ENCODE results near the gene UBE2I.

The UBE2I gene

DNA sequence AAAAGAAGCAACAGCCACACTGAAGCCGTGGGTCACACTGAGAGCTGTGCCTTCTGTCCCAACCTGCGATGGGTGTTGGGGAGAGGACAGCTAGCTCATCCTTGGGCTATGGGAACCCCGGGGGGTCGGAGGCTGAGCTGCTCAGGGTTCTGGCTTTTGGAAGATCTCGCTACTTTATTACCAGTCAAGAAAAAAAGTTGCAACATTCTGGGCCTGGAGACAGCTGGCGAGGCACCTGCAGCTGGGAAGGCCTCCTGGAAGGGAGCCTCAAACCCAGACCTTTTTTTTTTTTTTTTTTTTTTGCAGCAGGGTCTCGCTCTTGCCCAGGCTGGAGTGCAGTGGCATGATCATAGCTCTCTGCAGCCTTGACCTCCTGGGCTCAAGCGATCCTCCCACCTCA, 28.7 kb upstream of the UBE2I start:
- TF ChIP-seq, protein P1, sequence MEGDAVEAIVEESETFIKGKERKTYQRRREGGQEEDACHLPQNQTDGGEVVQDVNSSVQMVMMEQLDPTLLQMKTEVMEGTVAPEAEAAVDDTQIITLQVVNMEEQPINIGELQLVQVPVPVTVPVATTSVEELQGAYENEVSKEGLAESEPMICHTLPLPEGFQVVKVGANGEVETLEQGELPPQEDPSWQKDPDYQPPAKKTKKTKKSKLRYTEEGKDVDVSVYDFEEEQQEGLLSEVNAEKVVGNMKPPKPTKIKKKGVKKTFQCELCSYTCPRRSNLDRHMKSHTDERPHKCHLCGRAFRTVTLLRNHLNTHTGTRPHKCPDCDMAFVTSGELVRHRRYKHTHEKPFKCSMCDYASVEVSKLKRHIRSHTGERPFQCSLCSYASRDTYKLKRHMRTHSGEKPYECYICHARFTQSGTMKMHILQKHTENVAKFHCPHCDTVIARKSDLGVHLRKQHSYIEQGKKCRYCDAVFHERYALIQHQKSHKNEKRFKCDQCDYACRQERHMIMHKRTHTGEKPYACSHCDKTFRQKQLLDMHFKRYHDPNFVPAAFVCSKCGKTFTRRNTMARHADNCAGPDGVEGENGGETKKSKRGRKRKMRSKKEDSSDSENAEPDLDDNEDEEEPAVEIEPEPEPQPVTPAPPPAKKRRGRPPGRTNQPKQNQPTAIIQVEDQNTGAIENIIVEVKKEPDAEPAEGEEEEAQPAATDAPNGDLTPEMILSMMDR (IDR thresholded peaks at IDR 0.05; ENCODE audit: insufficient read depth, low read length): no peak
- no peak for TF ChIP-seq SPI1 (IDR thresholded peaks at IDR 0.05; ENCODE audit: borderline replicate concordance, low read depth)
- TF ChIP-seq, protein P2, sequence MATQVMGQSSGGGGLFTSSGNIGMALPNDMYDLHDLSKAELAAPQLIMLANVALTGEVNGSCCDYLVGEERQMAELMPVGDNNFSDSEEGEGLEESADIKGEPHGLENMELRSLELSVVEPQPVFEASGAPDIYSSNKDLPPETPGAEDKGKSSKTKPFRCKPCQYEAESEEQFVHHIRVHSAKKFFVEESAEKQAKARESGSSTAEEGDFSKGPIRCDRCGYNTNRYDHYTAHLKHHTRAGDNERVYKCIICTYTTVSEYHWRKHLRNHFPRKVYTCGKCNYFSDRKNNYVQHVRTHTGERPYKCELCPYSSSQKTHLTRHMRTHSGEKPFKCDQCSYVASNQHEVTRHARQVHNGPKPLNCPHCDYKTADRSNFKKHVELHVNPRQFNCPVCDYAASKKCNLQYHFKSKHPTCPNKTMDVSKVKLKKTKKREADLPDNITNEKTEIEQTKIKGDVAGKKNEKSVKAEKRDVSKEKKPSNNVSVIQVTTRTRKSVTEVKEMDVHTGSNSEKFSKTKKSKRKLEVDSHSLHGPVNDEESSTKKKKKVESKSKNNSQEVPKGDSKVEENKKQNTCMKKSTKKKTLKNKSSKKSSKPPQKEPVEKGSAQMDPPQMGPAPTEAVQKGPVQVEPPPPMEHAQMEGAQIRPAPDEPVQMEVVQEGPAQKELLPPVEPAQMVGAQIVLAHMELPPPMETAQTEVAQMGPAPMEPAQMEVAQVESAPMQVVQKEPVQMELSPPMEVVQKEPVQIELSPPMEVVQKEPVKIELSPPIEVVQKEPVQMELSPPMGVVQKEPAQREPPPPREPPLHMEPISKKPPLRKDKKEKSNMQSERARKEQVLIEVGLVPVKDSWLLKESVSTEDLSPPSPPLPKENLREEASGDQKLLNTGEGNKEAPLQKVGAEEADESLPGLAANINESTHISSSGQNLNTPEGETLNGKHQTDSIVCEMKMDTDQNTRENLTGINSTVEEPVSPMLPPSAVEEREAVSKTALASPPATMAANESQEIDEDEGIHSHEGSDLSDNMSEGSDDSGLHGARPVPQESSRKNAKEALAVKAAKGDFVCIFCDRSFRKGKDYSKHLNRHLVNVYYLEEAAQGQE (IDR thresholded peaks at IDR 0.05; ENCODE audit: insufficient replicate concordance, low read depth): no peak
- TF ChIP-seq POLR2AphosphoS5 (IDR thresholded peaks at IDR 0.05; ENCODE audit: low read depth): no peak
- no peak for TF ChIP-seq GABPA (IDR thresholded peaks at IDR 0.05; ENCODE audit: low read depth)
- H3K27me3 ChIP-seq (ENCODE audit: insufficient read depth, poor library complexity, severe bottlenecking): peaks cover 16% of the 10 kb centered on the region
- no peak overlapping the region for H3K4me3 ChIP-seq (replicated peaks; ENCODE audit: insufficient read depth, low read length)
- H3K27ac ChIP-seq (replicated peaks): no peak overlapping the region
- DNase-seq (ENCODE audit: low read depth in 1 of 2, low spot score in 1 of 2): no peak

DNA sequence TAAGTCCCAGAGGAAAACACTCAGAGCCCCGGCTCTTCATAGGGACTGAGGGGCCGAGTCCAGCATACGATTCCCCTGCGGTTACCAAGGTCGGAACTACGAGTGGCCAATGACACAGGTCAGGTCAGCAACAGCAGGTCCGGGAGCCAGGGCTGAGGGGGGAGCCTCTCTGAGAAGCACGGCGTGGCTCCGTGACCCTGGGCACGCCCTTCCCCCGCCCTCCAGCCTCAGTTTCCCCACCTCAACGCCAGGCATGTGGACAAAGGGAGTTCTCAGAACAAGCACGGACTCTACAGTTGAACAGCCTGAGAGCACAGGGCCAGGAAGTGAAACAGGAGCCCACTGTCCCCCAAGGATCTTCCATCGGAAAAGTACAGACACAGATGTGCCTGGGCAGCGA, 27.9 kb upstream of the UBE2I start:
- no peak for DNase-seq (ENCODE audit: low read depth in 1 of 2, low spot score in 1 of 2)
- Histone ChIP-seq H3K4me3 (replicated peaks; ENCODE audit: insufficient read depth, low read length) (no peak overlapping the region), H3K27ac (replicated peaks) (no peak overlapping the region), H3K27me3 (ENCODE audit: insufficient read depth, poor library complexity, severe bottlenecking) (peaks cover 23% of the 10 kb centered on the region)
- TF ChIP-seq POLR2AphosphoS5 (IDR thresholded peaks at IDR 0.05; ENCODE audit: low read depth) (no peak), SPI1 (IDR thresholded peaks at IDR 0.05; ENCODE audit: borderline replicate concordance, low read depth) (no peak), GABPA (IDR thresholded peaks at IDR 0.05; ENCODE audit: low read depth) (no peak)
- TF ChIP-seq, protein P1 (IDR thresholded peaks at IDR 0.05; ENCODE audit: insufficient read depth, low read length): no peak
- TF ChIP-seq, protein P2 (IDR thresholded peaks at IDR 0.05; ENCODE audit: insufficient replicate concordance, low read depth): no peak

DNA sequence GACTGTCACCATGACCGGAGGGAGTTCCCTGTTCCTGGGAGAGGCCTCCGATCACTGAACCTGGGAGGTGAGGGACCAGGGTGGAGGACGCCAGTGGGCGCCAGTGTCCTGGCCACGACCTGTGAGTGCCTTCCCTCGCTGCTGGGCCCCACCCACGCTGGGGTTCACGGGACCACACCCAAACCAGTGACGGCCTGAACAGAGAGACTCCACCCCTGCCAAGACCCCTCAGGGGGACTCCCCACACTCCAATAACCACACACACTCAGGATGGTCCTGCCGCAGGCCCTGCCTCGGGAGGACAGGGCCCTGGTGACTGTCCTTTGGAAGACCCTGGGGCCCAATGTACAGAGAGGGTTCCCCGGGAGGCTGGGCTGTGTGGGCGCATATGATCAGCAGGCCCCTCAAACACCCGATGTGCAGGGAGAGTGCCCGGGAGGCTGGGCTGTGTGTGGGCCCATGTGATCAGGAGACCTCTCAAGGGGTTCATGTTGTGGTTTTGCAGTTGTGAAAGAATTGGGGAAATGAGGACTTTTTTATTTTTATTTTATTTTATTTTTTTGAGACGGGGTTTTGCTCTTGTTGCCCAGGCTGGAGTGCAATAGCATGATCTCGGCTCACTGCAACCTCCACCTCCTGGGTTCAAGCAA, 27.0 kb upstream of the UBE2I start:
- no peak for TF ChIP-seq SPI1 (IDR thresholded peaks at IDR 0.05; ENCODE audit: borderline replicate concordance, low read depth)
- H3K27me3 ChIP-seq (ENCODE audit: insufficient read depth, poor library complexity, severe bottlenecking): peaks cover 26% of the 10 kb centered on the region
- no peak overlapping the region for H3K4me3 ChIP-seq (replicated peaks; ENCODE audit: insufficient read depth, low read length)
- DNase-seq (ENCODE audit: low read depth in 1 of 2, low spot score in 1 of 2): no peak
- H3K27ac ChIP-seq (replicated peaks): no peak overlapping the region

DNA sequence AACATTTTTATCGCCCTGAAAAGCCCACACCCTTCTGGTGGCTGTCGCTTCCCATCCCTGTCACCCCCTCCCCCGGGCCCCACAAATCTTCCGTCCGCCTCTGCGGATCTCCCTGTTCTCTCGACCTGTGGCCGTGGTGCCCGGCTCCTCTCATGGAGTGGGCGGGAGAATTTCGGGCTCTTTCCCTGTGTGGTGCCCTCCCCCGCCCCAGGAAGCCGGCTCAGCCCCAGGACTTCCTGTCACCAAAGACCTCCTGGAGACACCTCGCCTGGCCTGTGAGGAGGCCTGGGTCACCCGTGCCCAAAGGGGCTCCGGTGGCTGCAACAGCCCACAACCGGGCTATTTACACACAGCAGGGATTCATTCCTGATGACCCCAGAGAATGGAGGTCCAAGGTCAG, 26.1 kb upstream of the UBE2I start:
- no peak for DNase-seq (ENCODE audit: low read depth in 1 of 2, low spot score in 1 of 2)
- TF ChIP-seq SPI1 (IDR thresholded peaks at IDR 0.05; ENCODE audit: borderline replicate concordance, low read depth): no peak
- peaks cover 27% of the 10 kb centered on the region for H3K27me3 ChIP-seq (ENCODE audit: insufficient read depth, poor library complexity, severe bottlenecking)

More for the DNA sequence above, 26.1 kb upstream of the UBE2I start:
- H3K4me3 ChIP-seq (replicated peaks; ENCODE audit: insufficient read depth, low read length): no peak overlapping the region
- H3K27ac ChIP-seq (replicated peaks): no peak overlapping the region
